Vagina (tissue), 2 donors: Measurements from ENCODE around the gene CFD. TPM values are rescaled to one million over a fixed set of nuclear protein-coding genes. Genes with fewer than 3 reads are reported as not detected.
A peak's percentile ranks its signal among the peaks of the same experiment; 100 is the strongest.
"Not testable (repeated sequence)": the region's sequence is repeated elsewhere in the genome, so short reads cannot be mapped to it uniquely, and the experiment has no call there.

ENCODE experiments used
- DNase-seq, 2 donors: peaks; one replicate each; pipeline ENCODE4 v3.0.0-alpha.2; 2017; ENCODE audit errors: extremely low spot score in 2 of 2
- H3K27ac ChIP-seq: fragments of 200-600 bp; sonication (generic); one replicate; pipeline ENCODE4 v1.5.1; 2019
- H3K27me3 ChIP-seq: fragments of 200-600 bp; sonication (generic); one replicate; pipeline ENCODE4 v1.5.1; 2019
- H3K36me3 ChIP-seq, 2 donors: fragments of 200-600 bp; sonication (generic); one replicate each; pipeline ENCODE4 v1.5.1; 2017 to 2019
- H3K4me1 ChIP-seq: fragments of 200-600 bp; sonication (generic); one replicate; pipeline ENCODE4 v1.5.1; 2019
- H3K4me3 ChIP-seq, 2 donors: fragments of 200-600 bp; sonication (generic); 1 replicate in 1 of 2; 2 replicates in 1 of 2; pipeline ENCODE4 v1.5.1; 2016 to 2019
- H3K9me3 ChIP-seq: fragments of 200-600 bp; sonication (generic); one replicate; pipeline ENCODE4 v1.5.1; 2019
- CTCF ChIP-seq, 3 experiments: fragments of 450-650 bp in 2 of 3; fragments of 200-600 bp in 1 of 3; sonication (generic) in 1 of 3; IDR thresholded peaks; one replicate each; pipeline ENCODE4 v1.5.1; 2017 to 2019; ENCODE audit warnings: antibody characterized with exemption in 3 of 3, mild to moderate bottlenecking in 2 of 3, moderate library complexity in 2 of 3
- POLR2A ChIP-seq, 2 donors: fragments of 450-650 bp; IDR thresholded peaks; one replicate each; pipeline ENCODE4 v1.6.1; 2017; ENCODE audit warnings: antibody characterized with exemption in 2 of 2, mild to moderate bottlenecking in 2 of 2, moderate library complexity in 2 of 2
- POLR2AphosphoS5 ChIP-seq, 2 donors: sonication (generic); formaldehyde crosslinking; IDR thresholded peaks; one replicate each; pipeline ENCODE4 v1.9.0; 2017; ENCODE audit warnings: antibody characterized with exemption in 2 of 2, mild to moderate bottlenecking in 2 of 2, low read depth in 1 of 2; ENCODE audit not compliant: insufficient read depth in 1 of 2
- intact Hi-C: fragments of 100-400 bp; cut with DNase I; formaldehyde crosslinking; loops from one replicate; pipeline ENCODE4 v1.15.1; 2023
- total RNA-seq: library from RNA; depleted of rRNA; stranded (reverse); fragments of >200 nt; gene quantifications from one replicate; pipeline ENCODE4 v1.2.3, GENCODE V29; 2016

The CFD gene
- total RNA-seq, 1 donor from 2014 or later = 2,325 TPM

- H3K4me1 ChIP-seq = peaks cover 32% of the 10 kb centered on the region
- intact Hi-C loops = no loop called here
- DNase-seq = no peak
- TF ChIP-seq CTCF (IDR thresholded peaks at IDR 0.05) (no peak), POLR2AphosphoS5 (IDR thresholded peaks at IDR 0.05; ENCODE audit: insufficient read depth in 1 of 2, low read depth in 1 of 2) (no peak), POLR2A (IDR thresholded peaks at IDR 0.05) (no peak)
- H3K27me3 ChIP-seq = no peaks in the 10 kb centered on the region
- H3K36me3 ChIP-seq = no peaks in the 10 kb centered on the region
- H3K9me3 ChIP-seq = no peaks in the 10 kb centered on the region
- H3K27ac ChIP-seq = no peak overlapping the region
- no peak overlapping the region for H3K4me3 ChIP-seq
These were observed 14.9 kb upstream of the CFD start for GRCh38 chr19:844546-844971.

- Histone ChIP-seq H3K27me3 (no peaks in the 10 kb centered on the region), H3K36me3 (no peaks in the 10 kb centered on the region), H3K27ac (no peak overlapping the region), H3K4me1 (peaks cover 41% of the 10 kb centered on the region), H3K9me3 (no peaks in the 10 kb centered on the region), H3K4me3 (no peak overlapping the region)
- intact Hi-C loops = loop anchor here (5.0 kb wide), 1 partner anchor 44 kb away; no protein-coding TSS in a partner anchor
- TF ChIP-seq POLR2A (IDR thresholded peaks at IDR 0.05) (no peak), POLR2AphosphoS5 (IDR thresholded peaks at IDR 0.05; ENCODE audit: insufficient read depth in 1 of 2, low read depth in 1 of 2) (no peak), CTCF (IDR thresholded peaks at IDR 0.05) (no peak)
- no peak for DNase-seq
These were observed 13.6 kb upstream of the CFD start for GRCh38 chr19:845707-846521.

GRCh38 chr19:848386-848921 is 11.0 kb upstream of the CFD start:
- TF ChIP-seq POLR2AphosphoS5 (IDR thresholded peaks at IDR 0.05; ENCODE audit: insufficient read depth in 1 of 2, low read depth in 1 of 2) (no peak), CTCF (IDR thresholded peaks at IDR 0.05) (no peak), POLR2A (IDR thresholded peaks at IDR 0.05) (no peak)
- Histone ChIP-seq H3K27ac (peak overlapping the region; percentile 43), H3K4me3 (no peak overlapping the region), H3K9me3 (no peaks in the 10 kb centered on the region), H3K36me3 (no peaks in the 10 kb centered on the region), H3K27me3 (peaks cover 9% of the 10 kb centered on the region), H3K4me1 (peaks cover 50% of the 10 kb centered on the region)
- no peak for DNase-seq
- intact Hi-C loops = loop anchor here (5.0 kb wide), 1 partner anchor 46 kb away; no protein-coding TSS in a partner anchor

DNA sequence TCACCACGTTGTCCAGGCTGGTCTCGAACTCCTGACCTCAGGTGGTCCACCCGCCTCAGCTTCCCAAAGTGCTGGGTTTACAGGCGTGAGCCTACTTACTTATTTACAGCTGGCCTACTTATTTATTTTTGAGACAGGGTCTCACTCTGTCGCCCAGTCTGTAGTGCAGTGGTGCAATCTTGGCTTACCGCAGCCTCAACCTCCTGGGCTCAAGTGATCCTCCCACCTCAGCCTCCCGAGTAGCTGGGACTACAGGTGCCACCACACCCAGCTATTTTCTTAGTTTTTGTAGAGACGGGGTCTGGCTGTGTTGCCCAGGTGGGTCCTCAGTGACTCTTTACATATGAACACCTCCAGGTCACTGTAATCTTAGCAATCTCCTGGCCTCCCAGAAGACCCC is 10.3 kb upstream of the CFD start:
- not testable (repeated sequence) for H3K4me3 ChIP-seq, DNase-seq, H3K27me3 ChIP-seq, H3K9me3 ChIP-seq, H3K27ac ChIP-seq, H3K36me3 ChIP-seq
- intact Hi-C loops = loop anchor here (5.0 kb wide), 1 partner anchor 47 kb away; no protein-coding TSS in a partner anchor
- H3K4me1 ChIP-seq = peaks cover 42% of the 10 kb centered on the region

DNA sequence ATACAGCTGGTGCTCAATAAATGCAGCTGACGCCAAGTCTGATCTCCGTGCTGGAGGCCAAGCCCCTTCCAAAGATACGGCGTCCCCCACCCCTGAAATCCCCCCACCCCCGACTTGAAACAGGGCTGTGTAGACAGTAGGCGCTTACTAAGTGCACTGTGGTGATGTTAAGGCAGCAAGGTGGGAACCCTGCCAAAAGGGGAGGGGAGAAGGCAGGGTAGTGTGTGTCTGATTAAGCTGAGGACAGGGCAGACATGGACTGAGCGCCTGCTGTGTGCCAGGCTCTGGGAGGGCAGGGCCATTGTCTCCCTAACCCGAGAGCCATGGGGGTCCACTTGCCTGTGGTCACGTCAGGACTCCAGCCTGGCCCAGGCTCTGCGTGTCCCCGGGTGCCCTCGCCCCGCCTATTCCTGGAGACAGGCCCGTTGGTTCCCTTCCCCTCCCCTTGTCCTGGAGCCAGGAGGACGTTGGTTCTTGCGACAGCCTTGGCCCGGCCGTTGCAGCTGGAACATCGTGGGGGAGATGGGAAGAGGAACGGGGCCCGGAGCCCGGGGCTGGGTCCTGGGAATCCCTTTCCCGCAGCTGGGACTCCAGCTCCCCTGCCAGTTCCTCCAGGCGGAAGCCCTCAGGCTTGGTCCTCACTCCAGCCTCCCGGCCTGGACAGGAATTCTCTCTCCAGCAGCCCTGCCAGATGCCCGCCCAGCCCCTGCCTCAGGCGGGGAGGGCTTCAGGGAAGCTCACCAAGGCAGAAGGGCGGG is 9.1 kb upstream of the CFD start:
- intact Hi-C loops = no loop called here
- no peak for DNase-seq
- Histone ChIP-seq H3K27ac (peak overlapping the region; percentile 75), H3K36me3 (no peaks in the 10 kb centered on the region), H3K27me3 (peaks cover 9% of the 10 kb centered on the region), H3K4me1 (peaks cover 37% of the 10 kb centered on the region), H3K4me3 (peak overlapping the region in 1 of 2 donors; percentile 34), H3K9me3 (no peaks in the 10 kb centered on the region)
- TF ChIP-seq POLR2AphosphoS5 (IDR thresholded peaks at IDR 0.05; ENCODE audit: insufficient read depth in 1 of 2, low read depth in 1 of 2) = peak; percentile 65 to 92
- TF ChIP-seq CTCF (IDR thresholded peaks at IDR 0.05) = no peak
